ENCODE results near the gene SPAG16.
"Not testable (repeated sequence)": the region's sequence is repeated elsewhere in the genome, so short reads cannot be mapped to it uniquely, and the experiment has no call there.

SPAG16 gene

DNA sequence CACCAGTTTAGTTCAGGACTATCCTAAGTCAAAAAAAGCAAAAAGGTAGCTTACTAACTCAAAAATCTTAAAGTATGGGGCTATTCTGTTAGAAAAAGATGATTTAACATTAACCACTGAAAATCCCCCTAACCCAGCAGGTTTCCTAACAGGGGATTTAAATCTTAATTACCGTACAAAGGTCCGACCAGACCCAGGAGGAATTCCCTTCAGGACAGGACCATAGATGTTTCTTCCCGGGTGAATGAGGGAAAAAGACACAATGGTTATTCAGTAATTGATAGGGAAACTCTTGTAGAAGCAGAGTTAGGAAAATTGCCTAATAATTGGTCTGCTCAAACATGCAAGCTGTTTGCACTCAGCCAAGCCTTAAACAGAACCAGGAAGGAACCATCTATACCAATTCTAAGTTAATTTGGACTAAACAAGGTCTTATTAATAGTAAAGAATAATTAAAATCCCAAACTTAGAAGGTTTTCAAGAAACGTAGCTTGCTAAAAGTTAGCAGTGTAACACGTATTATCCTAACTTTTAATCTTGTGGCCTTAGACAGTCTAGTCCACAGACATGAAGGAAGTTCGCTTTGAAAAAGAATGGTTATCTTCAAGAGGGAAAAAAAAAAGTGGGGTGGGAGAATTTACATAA is 124.3 kb downstream of the SPAG16 start:
- not testable (repeated sequence) for DNase-seq (ENCODE audit: low read depth, low spot score)

DNA sequence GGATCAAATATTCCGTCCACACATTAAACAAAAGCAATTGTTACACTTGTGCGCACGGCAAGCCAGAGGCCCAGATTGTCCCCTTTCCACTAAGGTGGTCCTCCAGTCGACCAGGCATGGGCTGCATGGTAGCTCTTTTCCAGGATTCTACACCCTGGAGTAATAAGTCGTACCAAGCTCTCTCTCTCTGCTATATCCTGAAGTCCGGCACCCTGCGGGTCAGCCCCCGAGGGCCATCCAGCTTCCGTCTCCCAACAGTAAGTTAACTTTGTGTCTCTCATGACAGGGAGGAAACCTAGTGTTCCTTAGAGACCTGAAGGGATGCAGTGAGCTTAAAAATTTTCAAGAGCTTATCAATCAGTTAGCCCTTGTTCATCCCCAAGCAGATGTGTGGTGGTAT is 126.4 kb downstream of the SPAG16 start:
- DNase-seq (ENCODE audit: low read depth, low spot score) = not testable (repeated sequence)

DNA sequence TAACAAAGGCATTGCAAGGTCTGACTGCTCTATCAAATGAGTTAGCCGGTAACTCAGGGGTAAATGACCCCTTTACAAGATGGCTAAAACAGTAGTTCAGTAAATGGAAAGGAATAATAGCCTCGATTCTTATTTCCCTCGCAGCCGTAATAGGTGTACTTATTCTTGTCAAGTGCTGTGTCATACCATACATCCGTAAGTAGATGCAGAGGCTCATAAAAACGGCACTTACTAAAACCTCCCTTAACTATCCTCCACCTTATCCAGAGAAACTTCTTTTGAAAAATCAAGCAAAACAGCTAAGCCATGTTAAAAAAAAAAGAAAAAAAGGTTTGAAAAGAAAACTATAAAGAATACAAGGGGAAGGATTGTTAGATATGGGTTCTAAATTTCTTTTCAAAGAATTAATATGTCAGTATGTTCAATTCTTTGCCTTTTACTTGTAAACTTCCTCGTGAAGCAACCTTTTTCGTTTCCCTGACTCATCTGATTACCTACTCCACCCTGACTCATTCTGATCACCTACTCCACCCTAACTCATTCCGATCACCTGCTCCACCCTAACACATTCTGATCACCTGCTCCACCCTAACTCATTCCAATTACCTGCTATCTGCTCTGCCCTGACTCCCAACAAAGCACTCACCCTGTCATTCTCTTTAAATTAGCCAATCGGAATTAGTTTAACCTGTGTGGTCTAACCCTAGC is 127.5 kb downstream of the SPAG16 start:
- no peak for DNase-seq (ENCODE audit: low read depth, low spot score)

DNA sequence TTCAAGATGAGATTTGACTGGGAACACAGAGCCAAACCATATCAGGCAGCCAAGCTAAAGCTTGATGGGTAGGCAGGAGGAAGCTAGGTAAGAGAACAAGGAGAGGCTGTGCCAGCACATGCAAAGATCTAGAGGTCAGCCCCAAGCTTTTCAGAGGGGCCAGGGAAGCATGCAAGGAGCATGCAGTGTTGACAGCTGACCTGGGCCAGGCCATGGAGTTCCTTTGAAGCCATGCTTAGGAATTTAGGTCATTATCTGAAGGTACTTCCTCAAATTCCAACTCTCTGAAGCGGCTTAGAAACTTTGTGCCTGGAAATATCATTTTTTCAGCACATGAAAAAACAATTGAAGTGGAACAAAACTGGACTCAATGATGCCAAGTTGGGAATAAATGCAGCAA is 130.8 kb downstream of the SPAG16 start:
- DNase-seq (ENCODE audit: low read depth, low spot score) = no peak

DNA sequence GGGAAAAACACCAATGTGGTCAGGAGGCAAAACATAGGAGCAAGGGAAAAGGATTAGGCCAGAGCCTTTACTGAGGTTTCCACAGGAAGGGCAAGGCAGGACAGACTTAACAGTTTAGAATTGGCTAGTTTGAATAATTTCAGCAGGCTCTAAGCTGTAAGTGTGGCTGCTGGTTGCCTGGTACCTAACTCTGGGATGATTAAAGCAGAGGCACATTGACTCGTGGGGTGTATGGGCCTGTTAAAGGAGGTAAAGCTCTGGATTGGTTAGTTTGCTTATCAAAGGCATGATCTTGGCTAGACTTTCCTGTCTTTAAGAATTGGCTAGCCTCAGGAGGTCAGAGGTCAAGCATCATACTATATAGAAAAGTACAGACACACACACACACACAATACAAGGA is 132.6 kb downstream of the SPAG16 start:
- DNase-seq (ENCODE audit: low read depth, low spot score) = no peak

DNA sequence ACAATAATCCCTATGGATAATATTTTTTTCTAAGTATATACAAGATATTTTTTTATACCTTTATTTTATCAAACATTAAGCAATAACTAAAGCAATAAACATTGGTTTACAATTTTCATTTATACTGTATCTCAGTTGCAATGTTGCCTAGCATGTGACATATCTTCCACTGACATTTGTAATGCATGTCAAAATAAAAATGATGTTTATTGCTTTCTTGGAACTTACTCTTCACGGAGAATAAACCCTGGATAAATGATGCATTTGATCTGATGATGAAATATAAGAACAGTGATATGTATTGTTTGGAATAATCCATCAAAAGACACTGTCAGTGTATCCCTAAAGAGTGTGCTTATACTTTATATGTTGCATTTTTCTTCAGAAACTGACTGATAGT is 135.7 kb downstream of the SPAG16 start:
- no peak for DNase-seq (ENCODE audit: low read depth, low spot score)

DNA sequence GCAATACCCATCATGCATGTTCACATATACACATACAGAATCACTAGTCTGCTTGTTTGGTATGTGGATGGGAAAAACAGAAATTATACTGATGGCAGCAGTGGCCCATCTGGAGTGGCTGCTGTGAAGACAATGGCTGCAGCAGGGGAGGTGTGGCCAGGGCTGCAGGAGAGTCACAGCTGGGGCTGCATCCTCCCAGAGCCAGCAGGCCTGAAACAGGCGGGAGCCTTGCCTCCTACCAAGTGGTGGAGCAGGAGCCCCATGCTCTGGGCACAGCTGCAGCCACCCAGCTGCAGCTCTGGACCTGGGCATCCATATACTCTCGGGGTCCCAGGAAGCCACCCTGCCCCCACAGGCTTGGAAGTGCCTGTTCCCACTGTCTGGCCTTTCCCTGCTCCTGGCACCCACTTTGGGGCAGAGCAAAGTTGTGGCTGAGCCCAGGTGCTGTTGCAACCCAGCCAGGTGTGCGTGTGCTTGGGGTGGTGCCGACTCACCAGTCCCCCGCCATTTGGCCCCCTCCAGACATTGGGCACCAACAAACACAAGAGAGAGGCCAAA is 136.6 kb downstream of the SPAG16 start:
- DNase-seq (ENCODE audit: low read depth, low spot score) = no peak

DNA sequence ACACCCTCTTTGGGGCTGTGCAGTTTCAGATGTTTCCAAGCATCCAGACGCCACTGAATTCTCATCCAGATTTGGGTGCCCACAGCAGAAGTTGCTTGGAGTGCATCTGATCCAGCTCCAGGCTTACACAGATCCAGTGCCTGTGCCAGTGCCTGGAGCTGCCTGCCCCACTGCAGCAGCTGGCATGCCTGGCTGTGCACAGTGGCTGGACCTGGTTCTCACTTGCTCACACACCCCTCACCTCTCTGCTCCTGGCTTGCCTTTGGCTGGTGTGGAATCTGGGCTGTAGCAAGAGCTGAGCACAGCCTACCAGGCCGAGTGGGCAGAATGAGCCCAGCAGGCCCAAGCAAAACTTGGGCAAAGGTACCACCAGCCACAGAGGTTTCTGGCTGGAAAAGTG is 137.9 kb downstream of the SPAG16 start:
- no peak for DNase-seq (ENCODE audit: low read depth, low spot score)

DNA sequence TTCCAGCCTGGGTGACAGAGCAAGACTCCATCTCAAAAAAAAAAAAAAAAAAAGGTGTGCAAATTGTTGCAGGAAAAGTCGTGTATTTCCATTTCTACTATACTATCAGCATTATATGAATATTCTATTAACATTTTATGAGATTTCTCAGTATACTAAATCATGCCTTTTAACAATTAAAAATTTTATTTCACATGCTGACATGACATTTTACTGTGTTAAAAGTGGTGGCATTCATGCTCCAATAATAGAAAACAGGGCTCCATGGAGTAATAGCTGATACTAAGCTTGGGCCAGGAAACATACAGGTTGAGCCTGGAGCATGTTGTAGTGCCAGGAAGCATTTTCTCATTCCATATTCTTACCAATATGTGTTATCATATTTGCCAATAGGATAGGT is 141.4 kb downstream of the SPAG16 start:
- DNase-seq (ENCODE audit: low read depth, low spot score) = no peak

DNA sequence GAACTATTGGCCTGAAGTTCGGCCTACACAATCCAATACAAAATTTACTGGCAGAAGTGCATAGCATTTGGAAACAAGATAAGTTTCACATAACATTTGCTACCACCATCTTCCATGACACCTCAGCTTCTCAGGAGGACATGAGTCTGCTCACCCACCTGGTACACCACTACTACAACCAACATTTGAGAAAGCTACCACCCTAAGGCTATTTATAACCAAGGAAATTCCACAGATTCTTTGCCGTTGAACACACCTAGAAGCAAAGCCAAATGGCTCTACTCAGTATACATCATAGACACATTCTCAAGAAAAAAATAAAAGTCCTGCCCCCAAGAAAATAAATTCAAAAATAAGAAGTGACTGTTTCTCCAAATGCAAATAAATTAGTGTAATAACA is 145.3 kb downstream of the SPAG16 start:
- DNase-seq (ENCODE audit: low read depth, low spot score) = no peak

DNA sequence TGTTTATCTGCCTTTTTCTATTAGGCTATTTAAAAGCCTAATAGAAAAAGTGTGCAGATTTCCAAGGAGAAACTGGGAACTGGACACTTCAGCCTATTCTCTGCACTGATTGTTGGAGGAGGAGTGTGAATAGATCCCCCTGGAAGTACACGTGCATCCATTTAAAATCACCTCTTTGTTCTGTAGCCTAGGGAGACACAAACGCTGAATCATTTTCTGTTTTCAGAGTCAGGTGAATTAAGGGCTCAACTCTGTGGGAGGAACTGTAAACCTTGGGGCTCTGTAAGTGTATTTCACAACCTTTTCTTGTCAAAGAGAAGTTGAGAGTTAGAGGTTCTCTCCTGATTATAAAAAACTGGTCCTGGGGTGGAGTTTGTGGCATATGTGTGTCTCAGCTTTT is 159.7 kb downstream of the SPAG16 start:
- DNase-seq (ENCODE audit: low read depth, low spot score) = no peak

DNA sequence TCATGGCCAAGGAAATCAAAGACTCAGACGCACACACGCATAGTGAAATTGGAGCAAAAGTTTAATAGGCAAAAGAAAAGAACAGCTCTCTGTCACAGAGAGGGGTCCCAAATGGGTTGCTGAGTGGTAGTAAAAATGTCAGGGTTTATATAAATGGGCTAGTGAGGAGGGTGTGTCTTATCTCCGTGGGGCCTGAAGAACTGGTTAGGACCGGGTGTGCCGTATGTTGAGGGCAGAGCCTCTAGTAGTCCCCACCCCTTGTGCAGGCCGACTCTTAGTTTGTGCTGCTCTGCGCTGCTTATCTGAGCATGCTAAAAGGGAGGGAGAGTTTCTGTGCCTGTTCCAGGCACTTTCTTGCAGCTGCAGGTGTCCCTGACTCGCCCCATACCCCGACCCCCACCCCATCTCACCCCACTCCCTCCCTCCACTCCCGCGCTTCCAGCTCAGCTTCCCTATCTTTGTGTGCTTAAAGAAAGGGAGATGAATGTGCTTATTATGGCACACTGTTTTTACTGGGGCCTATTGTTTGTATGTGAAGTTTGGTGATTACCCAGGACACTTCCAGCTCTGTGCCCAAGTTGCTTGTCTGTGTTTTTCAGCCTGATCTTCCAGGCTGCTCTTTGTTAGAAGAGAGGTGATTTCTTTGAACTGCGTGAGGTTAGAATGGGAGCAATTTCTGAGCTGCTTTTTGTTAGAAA is 167.4 kb downstream of the SPAG16 start:
- no peak for DNase-seq (ENCODE audit: low read depth, low spot score)

DNA sequence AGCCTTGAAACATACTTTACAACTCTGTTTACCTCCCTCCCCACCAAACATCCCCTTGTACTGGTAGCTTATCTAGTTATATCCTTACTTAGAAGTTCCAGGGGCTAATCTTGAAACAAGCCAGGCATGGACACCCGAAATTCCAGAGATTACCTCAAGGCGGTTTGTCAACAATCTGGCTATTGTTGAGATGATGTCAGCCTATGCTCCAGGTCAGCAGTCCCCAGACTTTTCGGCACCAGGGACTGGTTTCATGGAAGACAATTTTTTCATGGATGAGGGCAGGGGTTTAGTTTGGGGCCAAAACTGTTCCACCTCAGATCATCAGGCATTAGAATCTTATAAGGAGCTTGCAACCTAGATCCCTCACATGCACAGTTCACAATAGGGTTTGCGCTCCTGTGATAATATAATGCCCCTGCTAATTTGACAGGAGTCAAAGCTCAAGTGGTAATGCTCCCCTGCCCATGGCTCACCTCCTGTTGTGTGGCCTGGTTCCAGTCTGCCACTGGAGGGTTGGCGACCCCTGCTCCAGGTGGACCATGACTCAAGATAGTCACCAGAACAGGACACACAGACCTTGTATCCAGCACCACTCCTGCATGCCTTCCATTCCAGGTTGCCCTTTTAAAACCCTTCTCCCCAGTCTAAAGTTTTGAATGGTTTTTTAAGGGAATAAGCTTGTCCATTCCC is 171.2 kb downstream of the SPAG16 start:
- no peak for DNase-seq (ENCODE audit: low read depth, low spot score)

DNA sequence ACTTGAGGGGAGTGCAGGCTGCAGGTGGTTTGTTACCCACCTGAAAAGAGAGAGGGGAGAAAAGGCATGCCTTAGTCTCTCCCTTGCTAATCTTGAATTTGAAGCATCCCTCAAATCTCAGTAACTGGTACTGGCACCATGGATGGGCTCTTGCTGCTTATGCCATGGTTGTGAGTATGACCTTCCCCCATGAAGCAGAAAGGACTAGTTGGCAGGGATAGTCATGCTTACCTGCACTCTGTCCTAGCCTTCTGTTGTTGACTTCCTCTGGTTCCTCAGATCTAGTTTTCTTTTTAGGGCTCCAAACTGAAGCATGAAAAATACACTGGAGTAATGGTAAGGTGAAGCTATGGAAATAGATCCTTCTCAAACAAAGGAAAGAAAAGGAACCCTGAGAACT is 191.2 kb downstream of the SPAG16 start:
- no peak for DNase-seq (ENCODE audit: low read depth, low spot score)

DNA sequence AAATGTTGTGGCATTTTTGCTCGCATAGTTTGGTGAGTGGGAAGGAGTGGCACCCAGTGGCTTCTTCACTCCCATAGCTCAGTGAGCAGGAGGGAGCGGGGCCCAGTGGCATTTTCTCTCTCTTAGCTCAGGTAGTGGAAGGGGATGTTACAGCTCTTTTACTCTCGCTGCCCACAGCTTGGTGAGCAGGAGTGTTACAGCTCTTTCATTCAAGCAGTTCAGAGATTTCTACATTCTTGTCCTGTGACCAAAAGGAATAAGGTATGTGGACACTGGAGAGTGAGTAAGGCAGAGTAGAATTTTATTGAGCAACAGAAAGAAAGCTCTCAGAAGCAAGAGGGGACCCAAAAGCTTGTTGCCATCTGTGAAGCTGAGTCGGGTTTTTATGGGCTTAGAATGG is 192.4 kb downstream of the SPAG16 start:
- no peak for DNase-seq (ENCODE audit: low read depth, low spot score)

DNA sequence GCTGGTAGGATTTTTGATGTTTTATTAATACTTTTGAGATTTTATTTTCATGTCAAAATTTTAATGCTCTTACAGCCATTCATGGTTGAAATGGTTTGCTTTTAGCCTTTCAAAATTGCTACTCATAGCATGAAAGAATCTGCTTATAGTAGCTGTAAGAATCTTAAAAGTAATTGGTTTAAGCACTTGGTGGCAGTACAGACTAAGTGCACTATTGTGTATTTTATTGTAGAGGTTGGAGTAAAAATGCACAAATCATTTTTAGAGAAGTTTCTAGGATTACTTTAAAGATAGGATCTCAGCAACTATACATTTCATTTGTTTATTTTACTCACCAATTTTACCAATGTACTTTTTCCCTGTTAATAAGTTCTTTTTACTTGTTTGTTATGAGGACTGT is 205.8 kb downstream of the SPAG16 start:
- DNase-seq (ENCODE audit: low read depth, low spot score) = no peak

DNA sequence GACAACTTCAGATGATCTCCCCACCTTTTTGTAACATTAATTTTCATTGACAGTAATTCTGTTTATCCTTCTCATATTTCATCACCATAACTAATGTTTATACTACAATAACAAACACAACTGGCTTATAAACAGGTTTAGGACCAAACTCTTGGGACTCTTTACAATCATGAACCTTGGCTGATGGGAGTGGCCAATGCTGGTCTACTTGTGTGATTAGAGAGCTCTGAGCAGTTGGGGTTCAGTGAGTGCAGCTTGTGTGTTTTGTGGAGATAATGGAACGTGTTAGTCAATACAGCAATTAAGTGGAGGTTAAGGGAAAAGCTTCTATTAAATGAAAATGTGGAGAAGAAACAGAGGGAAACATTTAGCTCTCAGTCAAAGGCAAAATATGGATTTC is 207.1 kb downstream of the SPAG16 start:
- DNase-seq (ENCODE audit: low read depth, low spot score) = no peak

DNA sequence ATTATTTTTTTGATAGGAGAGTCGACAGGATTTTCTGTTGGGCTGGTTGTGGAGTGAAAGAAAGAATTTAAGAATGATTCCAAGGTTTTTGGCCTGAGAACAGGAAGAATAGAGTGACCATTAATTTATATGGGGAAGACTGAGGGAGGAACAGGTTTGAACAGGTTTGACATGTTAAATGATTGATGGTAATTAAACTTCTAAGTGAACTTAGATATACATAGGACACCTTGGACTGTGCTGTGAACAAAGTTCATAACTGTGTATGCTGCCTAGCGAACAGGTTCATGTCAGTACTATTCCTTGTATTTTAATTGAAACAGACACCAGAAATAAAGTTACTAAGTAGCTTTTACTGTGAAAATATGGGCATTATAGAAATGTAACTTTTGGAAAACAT is 212.0 kb downstream of the SPAG16 start:
- no peak for DNase-seq (ENCODE audit: low read depth, low spot score)

DNA sequence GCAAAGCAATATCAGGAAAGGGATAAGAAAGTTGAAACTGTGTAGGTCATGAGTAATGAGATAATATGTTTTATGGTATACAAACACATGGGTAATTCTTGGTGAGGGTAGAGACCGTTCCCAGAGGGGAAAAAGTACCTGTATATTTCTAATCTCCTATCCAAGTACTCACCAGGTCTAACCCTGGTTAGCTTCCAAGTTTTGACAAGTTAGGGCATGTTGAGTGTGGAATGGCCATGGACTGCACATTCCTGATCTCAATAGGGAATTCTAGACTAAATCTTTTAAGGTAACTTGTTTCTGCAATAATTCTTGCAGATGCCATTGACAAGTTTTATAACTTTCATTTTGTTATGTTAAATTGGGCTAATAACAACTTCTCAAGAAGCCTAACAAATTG is 216.6 kb downstream of the SPAG16 start:
- no peak for DNase-seq (ENCODE audit: low read depth, low spot score)

DNA sequence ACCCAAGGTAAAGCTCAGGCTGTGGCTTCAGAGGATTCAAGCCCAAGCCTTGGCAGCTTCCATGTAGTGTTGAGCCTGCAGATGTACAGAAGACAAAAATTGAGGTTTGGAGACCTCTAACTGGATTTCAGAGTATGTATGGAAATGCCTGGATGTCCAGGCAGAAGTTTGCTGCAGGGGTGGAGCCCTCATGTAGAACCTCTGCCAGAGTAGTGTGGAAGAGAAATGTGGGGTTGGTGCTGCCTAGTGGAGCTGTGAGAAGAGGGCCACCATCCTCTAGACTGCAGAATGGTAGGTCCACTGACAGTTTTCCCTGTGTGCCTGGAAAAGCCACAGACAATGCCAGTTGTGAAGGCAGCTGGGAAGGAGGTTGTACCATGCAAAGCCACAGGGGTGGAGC is 239.9 kb downstream of the SPAG16 start:
- no peak for DNase-seq (ENCODE audit: low read depth, low spot score)

DNA sequence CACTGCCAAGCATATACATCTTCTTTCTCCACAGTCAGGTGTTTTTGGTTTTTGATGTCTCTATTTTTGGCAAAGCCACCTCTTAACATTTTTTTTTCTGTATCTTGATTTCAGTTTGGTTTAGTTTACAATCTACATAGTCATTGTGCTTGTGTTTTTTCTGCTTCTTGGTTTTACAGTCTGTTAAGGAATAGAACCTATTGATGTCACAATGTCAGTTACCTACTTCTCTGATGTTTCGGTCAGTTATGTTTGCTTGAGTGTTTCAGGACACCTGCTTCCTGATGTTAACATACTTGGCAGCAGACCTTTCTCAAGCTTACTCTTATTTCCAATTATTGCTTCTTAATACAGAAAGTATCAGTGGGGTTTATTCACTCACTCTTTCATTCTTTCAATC is 253.3 kb downstream of the SPAG16 start:
- DNase-seq (ENCODE audit: low read depth, low spot score) = no peak

DNA sequence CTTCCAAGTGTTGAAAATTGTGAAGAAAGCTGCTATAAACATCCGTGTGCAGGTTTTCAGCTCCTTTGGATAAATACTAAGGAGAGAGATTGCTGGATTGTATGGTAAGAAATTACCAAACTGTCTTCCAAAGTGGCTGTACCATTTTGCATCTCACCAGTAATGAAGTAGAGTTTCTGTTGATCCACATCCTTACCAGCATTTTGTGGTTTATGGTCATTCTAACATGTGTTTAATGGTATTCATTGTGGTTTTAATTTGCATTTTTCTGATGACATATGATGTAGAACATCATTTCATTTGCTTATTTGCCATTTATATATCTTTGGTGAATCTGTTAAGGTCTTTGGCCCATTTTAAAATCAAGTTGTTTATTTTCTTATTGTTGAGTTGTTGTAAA is 260.7 kb downstream of the SPAG16 start:
- no peak for DNase-seq (ENCODE audit: low read depth, low spot score)

Data from activated CD4-positive, CD25-positive, alpha-beta regulatory T cell treated with anti-CD3 and anti-CD28 coated beads, Interleukin-2, amount 50 U/mL, for 16 hours (primary cell).